Uterus (tissue), 4 donors: ENCODE measurements around the gene RCAN1. TPM values are rescaled to one million over a fixed set of nuclear protein-coding genes. Genes with fewer than 3 reads are reported as not detected.

ENCODE experiments used
- DNase-seq, 2 donors: peaks; one replicate each; pipeline ENCODE4 v3.0.0-alpha.2; 2019 to 2020
- H3K27ac ChIP-seq, 2 donors: fragments of 200-600 bp; sonication (generic); 1 replicate in 1 of 2; 2 replicates in 1 of 2; pipeline ENCODE4 v1.5.1; 2016 to 2018
- H3K27me3 ChIP-seq, 2 donors: fragments of 200-600 bp; sonication (generic); one replicate each; pipeline ENCODE4 v1.5.1; 2018 to 2019; ENCODE audit warnings: control low read depth in 1 of 2
- H3K36me3 ChIP-seq, 2 donors: fragments of 200-600 bp; sonication (generic); one replicate each; pipeline ENCODE4 v1.5.1; 2019; ENCODE audit warnings: control low read depth in 1 of 2
- H3K4me1 ChIP-seq, 2 donors: fragments of 200-600 bp; sonication (generic); one replicate each; pipeline ENCODE4 v1.5.1; 2018 to 2019; ENCODE audit warnings: control low read depth in 1 of 2
- H3K4me3 ChIP-seq, 2 donors: fragments of 200-600 bp; sonication (generic); 1 replicate in 1 of 2; 2 replicates in 1 of 2; pipeline ENCODE4 v1.5.1; 2018 to 2019; ENCODE audit warnings: mild to moderate bottlenecking in 1 of 2
- H3K9me3 ChIP-seq, 2 donors: fragments of 200-600 bp; sonication (generic); one replicate each; pipeline ENCODE4 v1.5.1; 2019; ENCODE audit warnings: control low read depth in 1 of 2
- POLR2A ChIP-seq, 2 donors: fragments of 450-650 bp; IDR thresholded peaks; one replicate each; pipeline ENCODE4 v1.6.1; 2016; ENCODE audit warnings: antibody characterized with exemption in 2 of 2, mild to moderate bottlenecking in 1 of 2, moderate library complexity in 1 of 2
- intact Hi-C: fragments of 100-400 bp; cut with DNase I; formaldehyde crosslinking; loops from one replicate; pipeline ENCODE4 v1.15.1; 2023; ENCODE audit warnings: low total_unique reads
- total RNA-seq, 4 donors: library from RNA; depleted of rRNA in 3 of 4; stranded (reverse); fragments of >200 nt in 3 of 4; gene quantifications; one replicate each; pipeline versions ENCODE4 v1.1.0 to v1.2.4, GENCODE V29; 2014 to 2023
- TF ChIP-seq, protein P1 (sequence below), 4 experiments: fragments of 200-600 bp in 2 of 4; fragments of 450-650 bp in 2 of 4; sonication (generic) in 2 of 4; IDR thresholded peaks; one replicate each; pipeline ENCODE4 v1.5.1; 2016 to 2019; ENCODE audit warnings: antibody characterized with exemption in 4 of 4, mild to moderate bottlenecking in 2 of 4, moderate library complexity in 1 of 4
- donor health status: DM: yes; HTN: yes; CAD: no.

The RCAN1 gene
- total RNA-seq, 4 donors from 2014 or later = 12.4 to 22.5 (median 16.5) TPM

DNA sequence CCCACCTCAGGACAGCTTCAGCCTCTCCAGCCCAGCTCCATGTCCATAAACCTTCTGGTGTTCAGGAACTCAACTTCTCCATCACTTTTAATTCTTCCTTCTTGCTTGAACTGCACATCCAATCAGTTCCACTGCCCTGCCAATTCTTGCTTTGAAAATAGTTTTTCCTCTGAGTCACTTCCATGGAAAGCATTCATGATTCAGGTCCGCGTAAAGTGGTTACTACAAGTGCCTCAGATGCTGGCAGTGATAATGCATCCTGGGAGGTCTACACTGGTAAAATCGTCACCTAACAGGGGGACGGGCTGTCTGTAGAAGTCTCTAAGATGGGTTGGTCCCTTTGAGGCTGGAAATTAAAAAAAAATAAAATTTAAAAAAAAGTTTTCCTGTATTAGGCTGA lies 25.9 kb upstream of the RCAN1 start:
- Histone ChIP-seq H3K9me3 (no peaks in the 10 kb centered on the region), H3K27ac (no peak overlapping the region), H3K36me3 (no peaks in the 10 kb centered on the region), H3K27me3 (no peaks in the 10 kb centered on the region), H3K4me3 (no peak overlapping the region), H3K4me1 (no peaks in the 10 kb centered on the region)
- no peak for DNase-seq
- intact Hi-C loops = no loop called here
- TF ChIP-seq, protein P1, sequence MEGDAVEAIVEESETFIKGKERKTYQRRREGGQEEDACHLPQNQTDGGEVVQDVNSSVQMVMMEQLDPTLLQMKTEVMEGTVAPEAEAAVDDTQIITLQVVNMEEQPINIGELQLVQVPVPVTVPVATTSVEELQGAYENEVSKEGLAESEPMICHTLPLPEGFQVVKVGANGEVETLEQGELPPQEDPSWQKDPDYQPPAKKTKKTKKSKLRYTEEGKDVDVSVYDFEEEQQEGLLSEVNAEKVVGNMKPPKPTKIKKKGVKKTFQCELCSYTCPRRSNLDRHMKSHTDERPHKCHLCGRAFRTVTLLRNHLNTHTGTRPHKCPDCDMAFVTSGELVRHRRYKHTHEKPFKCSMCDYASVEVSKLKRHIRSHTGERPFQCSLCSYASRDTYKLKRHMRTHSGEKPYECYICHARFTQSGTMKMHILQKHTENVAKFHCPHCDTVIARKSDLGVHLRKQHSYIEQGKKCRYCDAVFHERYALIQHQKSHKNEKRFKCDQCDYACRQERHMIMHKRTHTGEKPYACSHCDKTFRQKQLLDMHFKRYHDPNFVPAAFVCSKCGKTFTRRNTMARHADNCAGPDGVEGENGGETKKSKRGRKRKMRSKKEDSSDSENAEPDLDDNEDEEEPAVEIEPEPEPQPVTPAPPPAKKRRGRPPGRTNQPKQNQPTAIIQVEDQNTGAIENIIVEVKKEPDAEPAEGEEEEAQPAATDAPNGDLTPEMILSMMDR (IDR thresholded peaks at IDR 0.05) = no peak
- TF ChIP-seq POLR2A (IDR thresholded peaks at IDR 0.05) = no peak

DNA sequence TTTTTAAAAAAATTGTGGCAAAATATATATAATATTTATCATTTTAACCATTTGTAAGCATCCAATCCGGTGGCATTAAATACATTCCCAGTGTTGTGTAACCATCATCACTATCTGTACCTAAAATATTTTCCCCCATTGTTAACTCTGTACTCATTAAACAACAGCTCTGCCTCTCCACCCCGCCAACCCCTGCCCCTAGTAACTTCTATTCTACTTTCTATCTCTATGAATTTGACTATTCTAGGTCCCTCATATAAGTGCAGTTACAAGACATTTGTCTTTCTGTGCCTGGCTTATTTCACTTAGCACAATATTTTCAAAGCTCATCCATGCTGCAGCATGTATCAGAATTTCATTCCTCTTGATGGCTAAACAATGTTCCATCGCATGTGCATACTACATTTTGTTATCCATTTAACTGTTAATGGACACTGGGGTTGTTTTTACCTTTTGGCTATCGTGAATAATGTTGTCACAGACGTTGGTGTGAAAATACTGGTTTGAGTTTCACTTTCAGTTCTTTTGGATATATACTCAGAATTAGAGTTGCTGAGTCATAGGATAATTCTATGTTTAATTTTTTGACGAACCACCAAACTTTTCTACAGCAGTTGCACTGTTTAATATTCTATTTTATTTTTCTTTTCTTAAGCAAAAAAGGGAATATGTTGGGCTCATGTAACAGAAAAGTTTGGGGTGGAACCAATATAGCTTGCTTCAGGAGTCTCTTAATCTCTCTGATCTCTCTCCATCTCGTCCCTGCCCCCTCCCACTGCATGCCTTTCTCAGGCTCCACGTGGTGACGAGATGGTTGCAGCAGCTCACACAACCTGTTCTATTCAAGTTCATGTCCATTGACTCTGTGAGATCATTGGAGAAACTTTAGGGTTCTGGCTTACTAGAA lies 25.2 kb upstream of the RCAN1 start:
- no peaks in the 10 kb centered on the region for H3K4me1 ChIP-seq
- TF ChIP-seq POLR2A (IDR thresholded peaks at IDR 0.05) = no peak
- TF ChIP-seq, protein P1 (IDR thresholded peaks at IDR 0.05) = no peak
- no peaks in the 10 kb centered on the region for H3K9me3 ChIP-seq
- H3K27me3 ChIP-seq = no peaks in the 10 kb centered on the region
- no peak overlapping the region for H3K27ac ChIP-seq
- no peak for DNase-seq
- intact Hi-C loops = no loop called here
- no peak overlapping the region for H3K4me3 ChIP-seq
- no peaks in the 10 kb centered on the region for H3K36me3 ChIP-seq

DNA sequence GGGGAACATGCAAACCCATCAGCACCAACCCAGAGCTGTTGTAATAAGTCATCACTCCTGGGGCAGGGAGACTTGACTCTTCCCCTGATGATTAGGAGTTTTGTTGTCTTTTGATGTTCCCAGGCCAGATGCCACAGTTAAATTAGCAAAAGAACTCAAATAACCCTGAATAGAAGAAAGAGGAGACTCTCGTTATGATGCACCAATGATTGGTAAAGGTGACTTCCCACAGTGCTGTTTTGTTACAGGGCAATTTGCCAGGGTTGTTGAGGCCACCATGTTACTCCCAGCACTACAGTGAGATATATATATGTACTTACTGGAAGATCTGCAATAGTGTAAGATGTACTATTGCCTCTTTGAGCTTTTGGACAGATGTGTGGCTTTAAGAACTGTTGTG lies 24.3 kb upstream of the RCAN1 start:
- intact Hi-C loops = no loop called here
- Histone ChIP-seq H3K4me1 (no peaks in the 10 kb centered on the region), H3K27me3 (no peaks in the 10 kb centered on the region), H3K27ac (no peak overlapping the region), H3K4me3 (no peak overlapping the region), H3K36me3 (no peaks in the 10 kb centered on the region), H3K9me3 (no peaks in the 10 kb centered on the region)
- TF ChIP-seq, protein P1 (IDR thresholded peaks at IDR 0.05) = no peak
- no peak for TF ChIP-seq POLR2A (IDR thresholded peaks at IDR 0.05)
- no peak for DNase-seq

DNA sequence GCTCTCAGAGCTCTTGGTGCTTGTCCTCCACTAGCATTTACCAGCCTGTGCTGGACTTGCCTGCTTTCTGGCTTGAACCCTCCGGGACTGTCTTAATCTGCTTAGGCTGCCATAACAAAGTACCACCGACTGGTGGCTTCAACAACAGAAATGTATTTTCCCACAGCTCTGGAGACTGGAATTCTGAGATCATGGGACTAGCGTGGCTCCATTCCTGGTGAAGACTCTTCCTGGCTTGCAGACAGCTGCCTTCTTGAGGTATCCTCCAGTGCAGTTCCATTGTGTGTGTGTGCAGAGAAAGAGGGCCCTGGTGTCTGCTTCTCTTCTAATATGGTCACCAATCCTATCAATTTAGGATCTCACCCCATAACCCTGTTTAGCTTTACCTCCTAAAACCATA lies 22.0 kb upstream of the RCAN1 start:
- Histone ChIP-seq H3K4me1 (no peaks in the 10 kb centered on the region), H3K9me3 (no peaks in the 10 kb centered on the region), H3K4me3 (no peak overlapping the region), H3K27ac (no peak overlapping the region), H3K36me3 (no peaks in the 10 kb centered on the region), H3K27me3 (no peaks in the 10 kb centered on the region)
- intact Hi-C loops = no loop called here
- no peak for DNase-seq
- TF ChIP-seq POLR2A (IDR thresholded peaks at IDR 0.05) = no peak
- TF ChIP-seq, protein P1 (IDR thresholded peaks at IDR 0.05) = no peak

DNA sequence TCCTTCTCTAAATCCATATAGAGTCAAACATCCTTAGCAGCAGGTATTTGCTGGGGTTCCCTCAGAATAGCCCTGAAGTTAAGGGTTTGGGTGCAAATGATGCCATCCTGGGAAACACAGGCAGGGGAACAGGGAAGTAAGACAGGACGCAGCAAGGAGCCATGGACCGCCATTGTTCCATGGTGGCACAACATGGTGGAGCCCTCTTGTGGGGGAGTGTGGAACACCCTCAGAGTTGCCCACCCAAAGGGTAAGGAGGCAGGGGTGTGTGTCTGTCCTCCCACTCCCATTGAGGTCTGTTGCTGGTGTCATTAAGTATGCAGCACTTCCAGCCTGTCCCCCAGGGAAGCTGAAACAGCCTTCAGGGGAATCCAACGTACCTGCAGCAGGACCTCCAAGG lies 20.4 kb upstream of the RCAN1 start:
- no peak overlapping the region for H3K4me3 ChIP-seq
- no peaks in the 10 kb centered on the region for H3K27me3 ChIP-seq
- H3K4me1 ChIP-seq = no peaks in the 10 kb centered on the region
- DNase-seq = no peak
- no peak overlapping the region for H3K27ac ChIP-seq
- H3K9me3 ChIP-seq = no peaks in the 10 kb centered on the region
- intact Hi-C loops = no loop called here
- TF ChIP-seq, protein P1 (IDR thresholded peaks at IDR 0.05) = no peak
- TF ChIP-seq POLR2A (IDR thresholded peaks at IDR 0.05) = no peak
- no peaks in the 10 kb centered on the region for H3K36me3 ChIP-seq
